Small intestine (tissue), 7 donors: ENCODE results near the gene MFAP3. TPM values are rescaled to one million over a fixed set of nuclear protein-coding genes. Genes with fewer than 3 reads are reported as not detected.

Experiments used
- DNase-seq, 2 donors: peaks; one replicate each; pipeline versions ENCODE4 v3.0.0 to v3.0.0-alpha.2; 2013
- FAIRE-seq: peaks from 2 replicates; lab custom pipeline; 2012; peaks lifted over from hg19 to GRCh38; lab: Jason Lieb, UNC
- H3K27ac ChIP-seq, 3 donors: one replicate each; pipeline ENCODE4 v1.5.1; 2013; ENCODE audit warnings: low read length in 2 of 3, mild to moderate bottlenecking in 2 of 3, control low read depth in 1 of 3, inconsistent platforms in 1 of 3, low read depth in 1 of 3, moderate library complexity in 1 of 3
- H3K27me3 ChIP-seq, 3 donors: one replicate each; pipeline ENCODE4 v1.6.1; 2013; ENCODE audit warnings: low read length in 3 of 3, inconsistent platforms in 1 of 3; ENCODE audit not compliant: control insufficient read depth in 3 of 3, insufficient read depth in 3 of 3
- H3K36me3 ChIP-seq, 3 donors: one replicate each; pipeline ENCODE4 v1.6.1; 2013; ENCODE audit warnings: low read length in 3 of 3, inconsistent platforms in 1 of 3, low read depth in 1 of 3, mild to moderate bottlenecking in 1 of 3, moderate library complexity in 1 of 3; ENCODE audit not compliant: control insufficient read depth in 3 of 3, insufficient read depth in 2 of 3
- H3K4me1 ChIP-seq, 3 donors: one replicate each; pipeline ENCODE4 v1.6.1; 2013; ENCODE audit warnings: low read length in 2 of 3, inconsistent platforms in 1 of 3, low read depth in 1 of 3, mild to moderate bottlenecking in 1 of 3, moderate library complexity in 1 of 3; ENCODE audit not compliant: control insufficient read depth in 3 of 3, insufficient read depth in 2 of 3
- H3K4me3 ChIP-seq, 3 donors: one replicate each; pipeline ENCODE4 v1.5.1; 2013; ENCODE audit warnings: low read length in 3 of 3, control low read depth in 1 of 3, inconsistent platforms in 1 of 3, low read depth in 1 of 3, mild to moderate bottlenecking in 1 of 3, moderate library complexity in 1 of 3
- H3K9me3 ChIP-seq, 2 donors: one replicate each; pipeline ENCODE4 v1.6.1; 2013; ENCODE audit warnings: low read depth in 1 of 2, low read length in 1 of 2; ENCODE audit not compliant: control insufficient read depth in 2 of 2, insufficient read depth in 1 of 2
- WGBS, 3 donors: extraction: QIAGEN DNeasy Blood & Tissue Kit; methylation state at CpG; one replicate each; pipeline ENCODE4 v1.1.7; 2013; 5-methylcytosine and 5-hydroxymethylcytosine counted together
- polyA plus RNA-seq, 4 donors: library from polyadenylated mRNA; stranded (reverse) in 3 of 4; unstranded in 1 of 4; fragments of 200-250 nt in 3 of 4; fragments of 120-200 nt in 1 of 4; gene quantifications; one replicate each; pipeline versions ENCODE4 v1.2.1 to v1.2.3, GENCODE V29; 2013
- donor health status: healthy with polysubstance abuse.
- donor health status: control.
- donor health status: control.
- donor health status: Bipolar disorder and iron deficiency.
- donor health status: healthy.

Gene MFAP3
- polyA plus RNA-seq, 4 donors: 4.2 to 24.1 (median 8.6) TPM

- peak overlapping the region in 2 of 3 donors; percentile 79 to 98 for H3K27ac ChIP-seq
- FAIRE-seq (no peak), DNase-seq (no peak)
- 27 to 44% (median 42%) methylated on average over 1 of the region's 1 CpG for WGBS, 3 donors
- H3K27me3 ChIP-seq: no peaks in the 10 kb centered on the region
- peaks cover 0 to 2% (median 2%) of the 10 kb centered on the region in 3 donors for H3K4me1 ChIP-seq
- peak overlapping the region; percentile 48 to 93 (median 57) for H3K4me3 ChIP-seq
- no peaks in the 10 kb centered on the region for H3K9me3 ChIP-seq
- H3K36me3 ChIP-seq: no peaks in the 10 kb centered on the region
These were observed 677 bp downstream of the MFAP3 start for GRCh38 chr5:154039458-154039829.

GRCh38 chr5:154042766-154043165 is 4.0 kb downstream of the MFAP3 start:
- 42 to 71% (median 64%) methylated on average over 2 of the region's 2 CpGs for WGBS, 3 donors
- Histone ChIP-seq H3K4me3 (no peak overlapping the region), H3K27me3 (no peaks in the 10 kb centered on the region), H3K27ac (no peak overlapping the region), H3K4me1 (peaks cover 0 to 6% (median 2%) of the 10 kb centered on the region in 3 donors), H3K36me3 (peaks cover 0 to 5% (median 5%) of the 10 kb centered on the region in 3 donors), H3K9me3 (no peaks in the 10 kb centered on the region)
- no peak for FAIRE-seq
- no peak for DNase-seq

GRCh38 chr5:154044099-154044498 is 5.3 kb downstream of the MFAP3 start:
- FAIRE-seq: no peak
- Histone ChIP-seq H3K4me3 (no peak overlapping the region), H3K27ac (no peak overlapping the region), H3K27me3 (no peaks in the 10 kb centered on the region), H3K9me3 (no peaks in the 10 kb centered on the region), H3K4me1 (peaks cover 0 to 6% (median 2%) of the 10 kb centered on the region in 3 donors), H3K36me3 (peaks cover 0 to 5% (median 5%) of the 10 kb centered on the region in 3 donors)
- 86 to 89% (median 87%) methylated on average over 3 of the region's 3 CpGs for WGBS, 3 donors
- DNase-seq: no peak

GRCh38 chr5:154044581-154044980 is 5.8 kb downstream of the MFAP3 start:
- FAIRE-seq (no peak), DNase-seq (no peak)
- Histone ChIP-seq H3K4me3 (no peak overlapping the region), H3K4me1 (peaks cover 0 to 4% (median 2%) of the 10 kb centered on the region in 3 donors), H3K36me3 (peaks cover 0 to 6% (median 5%) of the 10 kb centered on the region in 3 donors), H3K27ac (no peak overlapping the region), H3K9me3 (no peaks in the 10 kb centered on the region), H3K27me3 (no peaks in the 10 kb centered on the region)
- WGBS, 3 donors: 83 to 92% (median 90%) methylated on average over 2 of the region's 2 CpGs

GRCh38 chr5:154046486-154046885 is 7.7 kb downstream of the MFAP3 start:
- Histone ChIP-seq H3K9me3 (no peaks in the 10 kb centered on the region), H3K27me3 (no peaks in the 10 kb centered on the region), H3K4me1 (peaks cover 0 to 3% (median 2%) of the 10 kb centered on the region in 3 donors), H3K36me3 (peaks cover 0 to 7% (median 5%) of the 10 kb centered on the region in 3 donors), H3K27ac (no peak overlapping the region), H3K4me3 (peak overlapping the region in 1 of 3 donors; percentile 7)
- FAIRE-seq: no peak
- 78 to 89% (median 84%) methylated on average over 7 of the region's 7 CpGs for WGBS, 3 donors
- DNase-seq: no peak

- no peak overlapping the region for H3K27ac ChIP-seq
- no peak for DNase-seq
- no peak for FAIRE-seq
- peaks cover 0 to 9% (median 5%) of the 10 kb centered on the region in 3 donors for H3K36me3 ChIP-seq
- H3K4me1 ChIP-seq: peaks cover 0 to 3% (median 2%) of the 10 kb centered on the region in 3 donors
- H3K4me3 ChIP-seq: no peak overlapping the region
- 75 to 87% (median 80%) methylated on average over 3 of the region's 3 CpGs for WGBS, 3 donors
- no peaks in the 10 kb centered on the region for H3K27me3 ChIP-seq
- no peaks in the 10 kb centered on the region for H3K9me3 ChIP-seq
These were observed 8.6 kb downstream of the MFAP3 start for GRCh38 chr5:154047324-154047723.

GRCh38 chr5:154049636-154050035 is 10.9 kb downstream of the MFAP3 start:
- WGBS, 3 donors: 61 to 69% (median 65%) methylated on average over 5 of the region's 5 CpGs
- no peak overlapping the region for H3K4me3 ChIP-seq
- peaks cover 0 to 3% (median 0%) of the 10 kb centered on the region in 3 donors for H3K4me1 ChIP-seq
- no peak overlapping the region for H3K27ac ChIP-seq
- H3K36me3 ChIP-seq: peaks cover 0 to 15% (median 9%) of the 10 kb centered on the region in 3 donors
- DNase-seq (no peak), FAIRE-seq (no peak)
- no peaks in the 10 kb centered on the region for H3K27me3 ChIP-seq
- H3K9me3 ChIP-seq: no peaks in the 10 kb centered on the region

GRCh38 chr5:154053468-154053867 is 14.7 kb downstream of the MFAP3 start:
- no peak overlapping the region for H3K4me3 ChIP-seq
- no peak for DNase-seq
- FAIRE-seq: no peak
- H3K9me3 ChIP-seq: no peaks in the 10 kb centered on the region
- WGBS, 3 donors: 85 to 88% (median 88%) methylated on average over 4 of the region's 4 CpGs
- H3K27me3 ChIP-seq: no peaks in the 10 kb centered on the region
- H3K27ac ChIP-seq: no peak overlapping the region
- H3K4me1 ChIP-seq: peaks cover 0 to 8% (median 3%) of the 10 kb centered on the region in 3 donors
- peaks cover 4 to 10% (median 4%) of the 10 kb centered on the region in 3 donors for H3K36me3 ChIP-seq

- 95 to 100% (median 99%) methylated on average over 2 of the region's 2 CpGs for WGBS, 3 donors
- FAIRE-seq: no peak
- H3K4me1 ChIP-seq: peaks cover 0 to 17% (median 12%) of the 10 kb centered on the region in 3 donors
These were observed 16.4 kb downstream of the MFAP3 start for GRCh38 chr5:154055201-154055600.

More at GRCh38 chr5:154055201-154055600, 16.4 kb downstream of the MFAP3 start:
- H3K36me3 ChIP-seq: peaks cover 4 to 8% (median 4%) of the 10 kb centered on the region in 3 donors
- no peaks in the 10 kb centered on the region for H3K9me3 ChIP-seq
- no peak overlapping the region for H3K4me3 ChIP-seq
- H3K27me3 ChIP-seq: no peaks in the 10 kb centered on the region
- H3K27ac ChIP-seq: no peak overlapping the region
- no peak for DNase-seq
